Measurements from ENCODE around the gene SLC43A3. TPM values are rescaled to one million over a fixed set of nuclear protein-coding genes. Genes with fewer than 3 reads are reported as not detected.

The SLC43A3 gene
- total and polyA plus RNA-seq, 9 of the 15 experiments (the other 6 are each of a cell fraction or from before 2014, with no cell fraction given): 63.7 to 281 (median 139) TPM

- TF ChIP-seq AFF4 (CRISPR knock-in tag; IDR thresholded peaks at IDR 0.05) (no peak), E2F4 (CRISPR knock-in tag; IDR thresholded peaks at IDR 0.05; ENCODE audit: low read depth) (no peak), ZNF12 (CRISPR knock-in tag; IDR thresholded peaks at IDR 0.05) (peak; percentile 31; the same call in 1 of the 2 replicates), FOXJ2 (tag; IDR thresholded peaks at IDR 0.05) (no peak), MCM2 (IDR thresholded peaks at IDR 0.05; ENCODE audit: low read depth) (no peak), GTF2A2 (tag; IDR thresholded peaks at IDR 0.05) (no peak), MLX (CRISPR knock-in tag; conservative IDR thresholded peaks at IDR 0.05) (no peak), RUNX1 (IDR thresholded peaks at IDR 0.05; ENCODE audit: low read depth) (no peak), TAL1 (IDR thresholded peaks at IDR 0.05) (no peak), SMAD2 (IDR thresholded peaks at IDR 0.05; ENCODE audit: low read depth, low read length) (no peak), BDP1 (IDR thresholded peaks at IDR 0.05; ENCODE audit: insufficient read depth, insufficient read length) (no peak), ZZZ3 (IDR thresholded peaks at IDR 0.05) (no peak), CBX2 (IDR thresholded peaks at IDR 0.05; ENCODE audit: insufficient read depth, low read length, poor library complexity, severe bottlenecking) (no peak), MAX (CRISPR knock-in tag; IDR thresholded peaks at IDR 0.05) (peak; percentile 67; the same call in 1 of the 2 replicates), TARDBP (IDR thresholded peaks at IDR 0.05) (no peak), ZNF165 (CRISPR knock-in tag; IDR thresholded peaks at IDR 0.05; ENCODE audit: borderline replicate concordance) (no peak), NFIX (CRISPR knock-in tag; IDR thresholded peaks at IDR 0.05; ENCODE audit: low read depth) (no peak), MTA2 (IDR thresholded peaks at IDR 0.05; ENCODE audit: low read depth) (no peak), ZNF232 (CRISPR knock-in tag; IDR thresholded peaks at IDR 0.05) (0 out of 2 replicates have a peak, but pooled peaks have one; percentile 47), CGGBP1 (CRISPR knock-in tag; IDR thresholded peaks at IDR 0.05) (no peak), ZNF134 (CRISPR knock-in tag; conservative IDR thresholded peaks at IDR 0.05) (no peak), TSC22D4 (tag; IDR thresholded peaks at IDR 0.05) (no peak), KLF13 (tag; IDR thresholded peaks at IDR 0.05; ENCODE audit: borderline replicate concordance, low read depth) (no peak)
These were observed 1.1 kb downstream of the SLC43A3 start (continued) for GRCh38 chr11:57425565-57426438.

Measured in K562 (cell line).